Measurements from ENCODE around the gene PRL. TPM values are rescaled to one million over a fixed set of nuclear protein-coding genes. Genes with fewer than 3 reads are reported as not detected.

The PRL gene
- total RNA-seq, 1 donor from 2014 or later: not detected

- Mint-ChIP-seq H3K27me3 (ENCODE audit: low read depth) (no peaks in the 10 kb centered on the region), H3K9me3 (peaks cover 31% of the 10 kb centered on the region), H3K36me3 (peaks cover 23% of the 10 kb centered on the region), H3K4me1 (peaks cover 17% of the 10 kb centered on the region), H3K27ac (no peak overlapping the region), H3K4me3 (no peak overlapping the region)
- TF ChIP-seq CTCF (IDR thresholded peaks at IDR 0.05; ENCODE audit: unreplicated experiment): no peak
- DNase-seq (ENCODE audit: low spot score in 2 of 2, unreplicated experiment in 2 of 2): no peak
These were observed 10.1 kb upstream of the PRL start for GRCh38 chr6:22306741-22307466.

GRCh38 chr6:22302838-22303237 lies 6.0 kb upstream of the PRL start:
- no peak for TF ChIP-seq CTCF (IDR thresholded peaks at IDR 0.05; ENCODE audit: unreplicated experiment)
- Mint-ChIP-seq H3K4me3 (no peak overlapping the region), H3K4me1 (peaks cover 42% of the 10 kb centered on the region), H3K36me3 (no peaks in the 10 kb centered on the region), H3K27me3 (ENCODE audit: low read depth) (no peaks in the 10 kb centered on the region), H3K9me3 (peaks cover 3% of the 10 kb centered on the region), H3K27ac (peak overlapping the region; percentile 6)
- no peak for DNase-seq (ENCODE audit: low spot score in 2 of 2, unreplicated experiment in 2 of 2)

GRCh38 chr6:22300273-22300998 lies 3.6 kb upstream of the PRL start:
- Mint-ChIP-seq H3K36me3 (no peaks in the 10 kb centered on the region), H3K9me3 (peaks cover 3% of the 10 kb centered on the region), H3K27ac (peak overlapping the region; percentile 4), H3K27me3 (ENCODE audit: low read depth) (no peaks in the 10 kb centered on the region), H3K4me3 (no peak overlapping the region), H3K4me1 (peaks cover 56% of the 10 kb centered on the region)
- no peak for TF ChIP-seq CTCF (IDR thresholded peaks at IDR 0.05; ENCODE audit: unreplicated experiment)
- DNase-seq (ENCODE audit: low spot score in 2 of 2, unreplicated experiment in 2 of 2): no peak

GRCh38 chr6:22298475-22298890 lies 1.6 kb upstream of the PRL start:
- DNase-seq (ENCODE audit: low spot score in 2 of 2, unreplicated experiment in 2 of 2): no peak
- no peak for TF ChIP-seq CTCF (IDR thresholded peaks at IDR 0.05; ENCODE audit: unreplicated experiment)
- H3K36me3 Mint-ChIP-seq: no peaks in the 10 kb centered on the region
- no peak overlapping the region for H3K4me3 Mint-ChIP-seq
- peaks cover 63% of the 10 kb centered on the region for H3K4me1 Mint-ChIP-seq
- no peaks in the 10 kb centered on the region for H3K9me3 Mint-ChIP-seq
- H3K27ac Mint-ChIP-seq: peak overlapping the region; percentile 47
- no peaks in the 10 kb centered on the region for H3K27me3 Mint-ChIP-seq (ENCODE audit: low read depth)

DNA sequence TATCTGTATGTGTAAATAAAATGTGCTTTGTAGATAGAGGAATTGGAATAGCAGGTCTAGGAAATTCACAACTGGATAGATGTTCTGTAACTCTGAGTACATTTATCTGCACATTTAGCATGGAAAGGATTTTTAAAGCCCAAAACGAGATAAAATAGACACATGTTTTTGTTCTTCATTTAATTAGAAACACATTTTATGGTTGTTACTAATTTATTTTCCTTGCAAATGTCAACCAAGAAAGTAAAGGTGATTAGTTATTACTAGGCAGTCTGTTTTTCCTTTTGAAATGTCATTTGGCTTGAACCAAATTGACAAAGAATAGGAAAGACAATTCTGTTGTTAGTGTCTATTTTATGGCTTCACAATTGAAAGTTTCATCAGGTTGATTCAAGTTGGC lies 769 bp downstream of the PRL start:
- H3K36me3 Mint-ChIP-seq: no peaks in the 10 kb centered on the region
- no peak overlapping the region for H3K27ac Mint-ChIP-seq
- no peaks in the 10 kb centered on the region for H3K9me3 Mint-ChIP-seq
- no peak for DNase-seq (ENCODE audit: low spot score in 2 of 2, unreplicated experiment in 2 of 2)
- no peaks in the 10 kb centered on the region for H3K27me3 Mint-ChIP-seq (ENCODE audit: low read depth)
- no peak for TF ChIP-seq CTCF (IDR thresholded peaks at IDR 0.05; ENCODE audit: unreplicated experiment)
- peaks cover 50% of the 10 kb centered on the region for H3K4me1 Mint-ChIP-seq
- H3K4me3 Mint-ChIP-seq: no peak overlapping the region

All from mesothelial cell of epicardium (in vitro differentiated cells).